WTC11 (cell line): Measurements from ENCODE around the gene PLPPR1. TPM values are rescaled to one million over a fixed set of nuclear protein-coding genes. Genes with fewer than 3 reads are reported as not detected.

ENCODE experiments used
- ATAC-seq: fragments of 200-7000 bp; cut with Tn5 transposase; 2 replicates; pipeline ENCODE4 v1.10.0; 2021; ENCODE audit warnings: mild to moderate bottlenecking, moderate library complexity
- CTCF ChIA-PET: fragments of 300-600 bp; sonication (Branson Sonifier 250); formaldehyde crosslinking; loops from one replicate; lab custom pipeline; 2021; ENCODE audit warnings: antibody characterized with exemption; lab: Charles Lee
- POLR2A ChIA-PET: fragments of 350-600 bp; sonication (Branson Sonifier 250); formaldehyde crosslinking; loops from one replicate; lab custom pipeline; 2021; ENCODE audit warnings: antibody characterized with exemption; lab: Charles Lee
- DNase-seq: peaks from one replicate; pipeline ENCODE4 v3.0.0; 2021; ENCODE audit warnings: low spot score
- H3K27ac Mint-ChIP-seq: 2 replicates; pipeline ENCODE4 v1.8.0; 2021; ENCODE audit warnings: mixed read lengths
- H3K27me3 Mint-ChIP-seq: 2 replicates; pipeline ENCODE4 v1.8.0; 2021; ENCODE audit warnings: low read depth, mild to moderate bottlenecking, moderate library complexity, mixed read lengths
- H3K36me3 Mint-ChIP-seq: 2 replicates; pipeline ENCODE4 v1.8.0; 2021; ENCODE audit warnings: mixed read lengths
- H3K4me1 Mint-ChIP-seq: 2 replicates; pipeline ENCODE4 v1.8.0; 2022; ENCODE audit warnings: mixed read lengths
- H3K4me3 Mint-ChIP-seq: 2 replicates; pipeline ENCODE4 v1.8.0; 2021; ENCODE audit warnings: mild to moderate bottlenecking, moderate library complexity, mixed read lengths
- H3K9me3 Mint-ChIP-seq: 2 replicates; pipeline ENCODE4 v1.8.0; 2021; ENCODE audit warnings: mixed read lengths
- ARID4B ChIP-seq: sonication (generic); formaldehyde crosslinking; IDR thresholded peaks from 2 replicates; pipeline ENCODE4 v1.8.0; 2023; ENCODE audit warnings: missing genetic modification reagents, mild to moderate bottlenecking, borderline replicate concordance
- ATF1 ChIP-seq: sonication (generic); formaldehyde crosslinking; IDR thresholded peaks from 2 replicates; pipeline ENCODE4 v1.8.1; 2023; ENCODE audit warnings: mild to moderate bottlenecking, moderate library complexity, missing genetic modification reagents
- GTF2I ChIP-seq: fragments of 250-450 bp; sonication (Bioruptor Pico); conservative IDR thresholded peaks from 2 replicates; pipeline ENCODE4 v1.4.0; 2021; ENCODE audit warnings: mild to moderate bottlenecking
- JUN ChIP-seq: sonication (generic); formaldehyde crosslinking; IDR thresholded peaks from 2 replicates; pipeline ENCODE4 v1.8.0; 2023; ENCODE audit warnings: mild to moderate bottlenecking, missing genetic modification reagents
- KAT7 ChIP-seq: sonication (generic); formaldehyde crosslinking; IDR thresholded peaks from 2 replicates; pipeline ENCODE4 v1.8.1; 2023; ENCODE audit warnings: missing genetic modification reagents, mild to moderate bottlenecking, borderline replicate concordance
- NFYB ChIP-seq: sonication (generic); formaldehyde crosslinking; conservative IDR thresholded peaks from 2 replicates; pipeline ENCODE4 v1.8.0; 2022; ENCODE audit warnings: low read depth, missing genetic modification reagents
- NR1H2 ChIP-seq: sonication (generic); formaldehyde crosslinking; IDR thresholded peaks from 2 replicates; pipeline ENCODE4 v1.9.0; 2021; ENCODE audit warnings: mild to moderate bottlenecking, moderate library complexity, missing genetic modification reagents
- PRRX2 ChIP-seq: fragments of 250-450 bp; sonication (Bioruptor Pico); IDR thresholded peaks from 2 replicates; pipeline ENCODE4 v1.8.0; 2021; ENCODE audit warnings: mild to moderate bottlenecking
- RORB ChIP-seq: fragments of 250-450 bp; sonication (Bioruptor Pico); IDR thresholded peaks from 2 replicates; pipeline ENCODE4 v1.9.0; 2021; ENCODE audit warnings: mild to moderate bottlenecking
- SOX15 ChIP-seq: fragments of 250-450 bp; sonication (Bioruptor Pico); IDR thresholded peaks from 2 replicates; pipeline ENCODE4 v1.9.0; 2021; ENCODE audit warnings: mild to moderate bottlenecking
- SP1 ChIP-seq: sonication (generic); formaldehyde crosslinking; conservative IDR thresholded peaks from 2 replicates; pipeline ENCODE4 v1.8.1; 2022; ENCODE audit warnings: missing genetic modification reagents
- TEAD1 ChIP-seq: sonication (generic); formaldehyde crosslinking; IDR thresholded peaks from 2 replicates; pipeline ENCODE4 v1.8.0; 2022; ENCODE audit warnings: mild to moderate bottlenecking, missing genetic modification reagents
- ZBTB21 ChIP-seq: sonication (generic); formaldehyde crosslinking; IDR thresholded peaks from 2 replicates; pipeline ENCODE4 v1.8.1; 2023; ENCODE audit warnings: mild to moderate bottlenecking, missing genetic modification reagents, borderline replicate concordance
- ZNF317 ChIP-seq: sonication (generic); formaldehyde crosslinking; IDR thresholded peaks from 2 replicates; pipeline ENCODE4 v1.8.1; 2023; ENCODE audit warnings: low read depth, mild to moderate bottlenecking, moderate library complexity, missing genetic modification reagents, borderline replicate concordance
- ZNF423 ChIP-seq: fragments of 250-450 bp; sonication (Bioruptor Pico); IDR thresholded peaks from 2 replicates; pipeline ENCODE4 v2.1.2; 2022; ENCODE audit warnings: mild to moderate bottlenecking, moderate library complexity
- ZNF512 ChIP-seq: sonication (generic); formaldehyde crosslinking; IDR thresholded peaks from 2 replicates; pipeline ENCODE4 v1.8.1; 2022; ENCODE audit warnings: missing genetic modification reagents, borderline replicate concordance
- total RNA-seq: library from RNA; stranded (reverse); gene quantifications from 3 replicates; pipeline ENCODE4 v1.2.3, GENCODE V29; 2021
- TF ChIP-seq, protein P1 (sequence below): sonication (generic); formaldehyde crosslinking; IDR thresholded peaks from 2 replicates; pipeline ENCODE4 v1.8.1; 2022; ENCODE audit warnings: low read depth, missing genetic modification reagents, borderline replicate concordance
- TF ChIP-seq, protein P2 (sequence below): sonication (generic); formaldehyde crosslinking; IDR thresholded peaks from 2 replicates; pipeline ENCODE4 v1.8.1; 2022; ENCODE audit warnings: mild to moderate bottlenecking, missing genetic modification reagents, moderate library complexity, borderline replicate concordance
- TF ChIP-seq, protein P3 (sequence below): sonication (generic); formaldehyde crosslinking; IDR thresholded peaks from 2 replicates; pipeline ENCODE4 v1.8.0; 2023; ENCODE audit warnings: missing genetic modification reagents
- TF ChIP-seq, protein P4 (sequence below): sonication (generic); formaldehyde crosslinking; IDR thresholded peaks from 2 replicates; pipeline ENCODE4 v1.8.1; 2023; ENCODE audit warnings: mild to moderate bottlenecking, missing genetic modification reagents

The PLPPR1 gene
- total RNA-seq, 1 experiment from 2014 or later, result 1.5 TPM

GRCh38 chr9:101354765-101355708 is 326.5 kb downstream of the PLPPR1 start:
- H3K27me3 Mint-ChIP-seq, result no peaks in the 10 kb centered on the region
- POLR2A ChIA-PET, result no interaction called here
- peaks cover 8% of the 10 kb centered on the region for H3K9me3 Mint-ChIP-seq
- H3K36me3 Mint-ChIP-seq, result no peaks in the 10 kb centered on the region; the same call in 1 of the 2 replicates
- no peak overlapping the region for H3K27ac Mint-ChIP-seq
- no peak for TF ChIP-seq GTF2I (CRISPR knock-in tag)
- no peak for TF ChIP-seq KAT7 (CRISPR knock-in tag)
- no peak for TF ChIP-seq NFYB (CRISPR knock-in tag)
- no peak for TF ChIP-seq ZNF512
- TF ChIP-seq NR1H2, result no peak
- no peak for TF ChIP-seq ARID4B
- TF ChIP-seq SP1 (CRISPR knock-in tag), result no peak
- no peak for TF ChIP-seq ATF1 (CRISPR knock-in tag)
- TF ChIP-seq, protein P1, sequence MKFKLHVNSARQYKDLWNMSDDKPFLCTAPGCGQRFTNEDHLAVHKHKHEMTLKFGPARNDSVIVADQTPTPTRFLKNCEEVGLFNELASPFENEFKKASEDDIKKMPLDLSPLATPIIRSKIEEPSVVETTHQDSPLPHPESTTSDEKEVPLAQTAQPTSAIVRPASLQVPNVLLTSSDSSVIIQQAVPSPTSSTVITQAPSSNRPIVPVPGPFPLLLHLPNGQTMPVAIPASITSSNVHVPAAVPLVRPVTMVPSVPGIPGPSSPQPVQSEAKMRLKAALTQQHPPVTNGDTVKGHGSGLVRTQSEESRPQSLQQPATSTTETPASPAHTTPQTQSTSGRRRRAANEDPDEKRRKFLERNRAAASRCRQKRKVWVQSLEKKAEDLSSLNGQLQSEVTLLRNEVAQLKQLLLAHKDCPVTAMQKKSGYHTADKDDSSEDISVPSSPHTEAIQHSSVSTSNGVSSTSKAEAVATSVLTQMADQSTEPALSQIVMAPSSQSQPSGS (CRISPR knock-in tag), result no peak
- TF ChIP-seq ZNF317 (CRISPR knock-in tag), result no peak
- TF ChIP-seq, protein P2, sequence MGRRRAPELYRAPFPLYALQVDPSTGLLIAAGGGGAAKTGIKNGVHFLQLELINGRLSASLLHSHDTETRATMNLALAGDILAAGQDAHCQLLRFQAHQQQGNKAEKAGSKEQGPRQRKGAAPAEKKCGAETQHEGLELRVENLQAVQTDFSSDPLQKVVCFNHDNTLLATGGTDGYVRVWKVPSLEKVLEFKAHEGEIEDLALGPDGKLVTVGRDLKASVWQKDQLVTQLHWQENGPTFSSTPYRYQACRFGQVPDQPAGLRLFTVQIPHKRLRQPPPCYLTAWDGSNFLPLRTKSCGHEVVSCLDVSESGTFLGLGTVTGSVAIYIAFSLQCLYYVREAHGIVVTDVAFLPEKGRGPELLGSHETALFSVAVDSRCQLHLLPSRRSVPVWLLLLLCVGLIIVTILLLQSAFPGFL (CRISPR knock-in tag), result no peak
- TF ChIP-seq PRRX2 (CRISPR knock-in tag), result no peak
- no peak for TF ChIP-seq RORB (CRISPR knock-in tag)
- TF ChIP-seq SOX15 (CRISPR knock-in tag), result no peak
- TF ChIP-seq JUN (CRISPR knock-in tag), result no peak
- TF ChIP-seq, all 79 proteins: peak for 0
- CTCF ChIA-PET, result no interaction called here
- ATAC-seq (no peak), DNase-seq (no peak)
- H3K4me3 Mint-ChIP-seq, result no peak overlapping the region
- H3K4me1 Mint-ChIP-seq, result no peaks in the 10 kb centered on the region

DNA sequence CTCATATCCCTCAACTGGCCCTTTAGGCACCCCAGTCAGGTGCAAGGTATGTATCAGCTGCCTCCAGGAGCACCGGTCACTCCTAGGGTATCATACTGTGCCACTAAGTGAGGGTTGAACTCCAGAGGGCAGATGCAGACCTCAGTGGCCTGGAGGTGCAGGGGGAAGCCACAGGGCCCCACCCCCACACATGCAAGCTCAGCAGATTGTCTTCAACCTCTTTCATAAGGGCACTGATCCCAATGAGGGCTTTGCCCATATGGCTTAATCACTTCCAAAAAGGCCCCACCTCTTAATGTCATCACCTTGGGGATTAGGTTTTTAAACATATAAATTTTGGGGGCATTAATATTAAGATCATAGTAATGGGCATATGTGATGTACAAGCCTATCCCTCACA is 328.1 kb downstream of the PLPPR1 start:
- Mint-ChIP-seq H3K36me3 (no peaks in the 10 kb centered on the region; the same call in 1 of the 2 replicates), H3K27ac (no peak overlapping the region), H3K4me1 (no peaks in the 10 kb centered on the region), H3K9me3 (peaks cover 8% of the 10 kb centered on the region), H3K27me3 (no peaks in the 10 kb centered on the region), H3K4me3 (no peak overlapping the region)
- DNase-seq, result no peak
- TF ChIP-seq ZNF423 (CRISPR knock-in tag) (no peak), ZBTB21 (CRISPR knock-in tag) (no peak), TEAD1 (CRISPR knock-in tag) (no peak), ATF1 (CRISPR knock-in tag) (no peak)
- TF ChIP-seq, protein P3, sequence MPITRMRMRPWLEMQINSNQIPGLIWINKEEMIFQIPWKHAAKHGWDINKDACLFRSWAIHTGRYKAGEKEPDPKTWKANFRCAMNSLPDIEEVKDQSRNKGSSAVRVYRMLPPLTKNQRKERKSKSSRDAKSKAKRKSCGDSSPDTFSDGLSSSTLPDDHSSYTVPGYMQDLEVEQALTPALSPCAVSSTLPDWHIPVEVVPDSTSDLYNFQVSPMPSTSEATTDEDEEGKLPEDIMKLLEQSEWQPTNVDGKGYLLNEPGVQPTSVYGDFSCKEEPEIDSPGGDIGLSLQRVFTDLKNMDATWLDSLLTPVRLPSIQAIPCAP, result no peak
- TF ChIP-seq, protein P4, sequence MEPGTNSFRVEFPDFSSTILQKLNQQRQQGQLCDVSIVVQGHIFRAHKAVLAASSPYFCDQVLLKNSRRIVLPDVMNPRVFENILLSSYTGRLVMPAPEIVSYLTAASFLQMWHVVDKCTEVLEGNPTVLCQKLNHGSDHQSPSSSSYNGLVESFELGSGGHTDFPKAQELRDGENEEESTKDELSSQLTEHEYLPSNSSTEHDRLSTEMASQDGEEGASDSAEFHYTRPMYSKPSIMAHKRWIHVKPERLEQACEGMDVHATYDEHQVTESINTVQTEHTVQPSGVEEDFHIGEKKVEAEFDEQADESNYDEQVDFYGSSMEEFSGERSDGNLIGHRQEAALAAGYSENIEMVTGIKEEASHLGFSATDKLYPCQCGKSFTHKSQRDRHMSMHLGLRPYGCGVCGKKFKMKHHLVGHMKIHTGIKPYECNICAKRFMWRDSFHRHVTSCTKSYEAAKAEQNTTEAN, result no peak
- CTCF ChIA-PET, result no interaction called here
- ATAC-seq, result no peak
- POLR2A ChIA-PET, result no interaction called here
